Loucy (cell line): ENCODE results near the gene HERC2.

Source experiments
- CTCF ChIP-seq: fragments of 200-600 bp; sonication (generic); conservative IDR thresholded peaks from 2 replicates; pipeline ENCODE4 v1.5.1; 2014; ENCODE audit warnings: mild to moderate bottlenecking, antibody characterized with exemption, low read length
- EZH2phosphoT487 ChIP-seq: fragments of 200-600 bp; IDR thresholded peaks from 2 replicates; pipeline ENCODE4 v1.6.1; 2018; ENCODE audit warnings: antibody characterized with exemption, mild to moderate bottlenecking, moderate library complexity, borderline replicate concordance

DNA sequence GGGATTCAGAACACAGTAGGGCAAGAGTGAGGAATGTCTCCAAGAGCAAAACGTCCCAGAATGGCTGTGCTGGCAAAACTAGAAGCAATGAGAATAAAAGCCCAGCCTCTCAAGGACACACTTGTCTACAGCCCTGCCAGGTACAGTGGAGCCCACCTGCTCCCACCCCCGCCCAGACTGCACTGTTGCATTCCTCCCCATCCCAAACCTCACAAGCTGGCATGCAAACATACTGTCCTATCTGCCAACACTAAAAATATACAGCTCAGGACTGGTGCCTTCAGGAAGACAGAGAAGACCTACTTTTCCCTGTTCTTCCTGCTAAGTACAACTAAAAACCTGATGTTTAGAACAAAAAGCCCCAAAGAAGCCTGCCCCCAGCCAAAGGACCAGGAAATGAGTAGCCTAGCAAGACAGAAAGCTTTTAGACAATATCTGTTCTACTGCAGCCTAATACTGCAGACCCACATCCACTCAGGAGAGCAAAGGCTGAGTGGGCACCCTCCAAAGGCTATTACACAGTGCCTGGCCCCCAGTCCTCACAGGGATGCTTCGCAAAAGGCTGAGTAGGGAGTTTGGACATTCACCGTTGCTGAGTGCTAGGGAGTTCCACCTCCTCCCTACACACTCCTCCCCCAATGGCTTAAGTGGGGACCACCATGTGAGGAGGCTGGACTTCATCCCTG is 236.3 kb downstream of the HERC2 start:
- no peak for TF ChIP-seq CTCF
- TF ChIP-seq EZH2phosphoT487: no peak
